BLaER1 (cell line): ENCODE measurements around the gene NDUFAF2.
A peak's percentile ranks its signal among the peaks of the same experiment; 100 is the strongest.

Source experiments
- H3K27ac ChIP-seq: shearing (Covaris generic); formaldehyde crosslinking; 2 replicates; pipeline ENCODE4 v1.8.1; 2022
- H3K27me3 ChIP-seq: shearing (Covaris generic); formaldehyde crosslinking; 2 replicates; pipeline ENCODE4 v1.8.1; 2022
- H3K36me3 ChIP-seq: shearing (Covaris generic); formaldehyde crosslinking; 2 replicates; pipeline ENCODE4 v1.8.1; 2022
- H3K4me1 ChIP-seq: shearing (Covaris generic); formaldehyde crosslinking; 2 replicates; pipeline ENCODE4 v1.8.1; 2022
- H3K4me2 ChIP-seq: shearing (Covaris generic); formaldehyde crosslinking; 2 replicates; pipeline ENCODE4 v1.8.1; 2022
- H3K4me3 ChIP-seq: shearing (Covaris generic); formaldehyde crosslinking; 2 replicates; pipeline ENCODE4 v1.8.1; 2022
- H3K9ac ChIP-seq: shearing (Covaris generic); formaldehyde crosslinking; 2 replicates; pipeline ENCODE4 v1.8.1; 2022
- H3K9me3 ChIP-seq: shearing (Covaris generic); formaldehyde crosslinking; 2 replicates; pipeline ENCODE4 v1.8.1; 2022
- H4K20me1 ChIP-seq: shearing (Covaris generic); formaldehyde crosslinking; 2 replicates; pipeline ENCODE4 v1.8.1; 2022
- Cebpa-rat ChIP-seq: shearing (Covaris generic); IDR thresholded peaks from 2 replicates; pipeline ENCODE4 v1.8.1; 2022

The NDUFAF2 gene

GRCh38 chr5:60944904-60945812 is at the start of gene NDUFAF2, which contains the start of gene ERCC8:
NDUFAF2 (plus strand) TSS chr5:60945205; CDS start chr5:60945256, 51 bp downstream.
ERCC8 (minus strand) TSS chr5:60945070; CDS start chr5:60945008, 62 bp downstream.
- Histone ChIP-seq H3K27ac (peak within 1 kb of the TSS; percentile 70), H3K27me3 (no peaks in the 10 kb centered on the region), H3K4me1 (peaks cover 23% of the 10 kb centered on the region), H3K4me2 (peak within 1 kb of the TSS; percentile 90), H3K9ac (peak within 1 kb of the TSS; percentile 82), H3K36me3 (peaks cover 13% of the 10 kb centered on the region), H3K4me3 (peak within 1 kb of the TSS; percentile 80), H4K20me1 (no peaks in the 10 kb centered on the region), H3K9me3 (peaks cover 16% of the 10 kb centered on the region)
- no peak for TF ChIP-seq Cebpa-rat

DNA sequence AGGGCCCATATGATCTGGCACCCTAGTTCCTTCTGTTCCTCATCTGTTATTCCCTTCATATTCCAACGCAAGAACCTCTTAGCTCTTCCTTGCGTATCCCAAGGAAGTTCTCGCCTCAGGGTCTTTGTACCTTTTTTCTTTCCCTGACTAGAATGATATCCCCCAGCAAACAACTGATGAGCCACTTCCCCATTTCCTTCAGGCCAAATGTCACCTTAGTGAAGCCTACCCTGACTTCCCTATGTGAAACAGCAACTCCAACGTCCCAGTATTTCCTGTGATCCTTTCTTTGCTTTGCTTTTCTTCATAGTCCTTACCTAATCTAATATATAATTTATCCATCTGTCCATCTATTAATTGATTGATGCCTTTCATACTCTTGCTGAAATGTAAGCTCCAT is 48.0 kb upstream of the NDUFAF2 start:
- Histone ChIP-seq H3K27ac (no peak overlapping the region), H3K4me3 (no peak overlapping the region), H3K27me3 (no peaks in the 10 kb centered on the region), H3K36me3 (peaks cover 48% of the 10 kb centered on the region), H3K4me2 (no peak overlapping the region), H3K9me3 (no peaks in the 10 kb centered on the region; the same call in 1 of the 2 replicates), H3K4me1 (no peaks in the 10 kb centered on the region), H3K9ac (no peak overlapping the region), H4K20me1 (no peaks in the 10 kb centered on the region)
- no peak for TF ChIP-seq Cebpa-rat

DNA sequence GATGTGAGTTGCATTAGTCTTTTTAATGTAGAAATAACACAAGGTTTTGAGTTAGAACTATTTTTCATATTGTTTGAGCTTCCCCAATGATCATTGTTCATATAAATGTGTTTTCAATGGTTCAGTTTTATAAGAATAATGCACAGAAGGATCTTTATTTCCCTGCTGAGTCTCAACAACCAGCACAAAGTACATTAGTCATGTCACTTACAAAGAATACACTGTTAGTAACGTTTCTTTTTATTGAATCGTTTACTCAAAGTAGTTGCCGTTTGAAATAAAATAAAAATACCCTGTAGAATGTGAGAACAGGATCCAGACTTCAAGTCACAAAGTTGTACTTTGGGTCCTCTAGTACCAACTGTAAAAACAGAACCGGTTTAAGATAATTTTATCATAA is 41.6 kb upstream of the NDUFAF2 start:
- Histone ChIP-seq H3K4me1 (no peaks in the 10 kb centered on the region), H3K27me3 (no peaks in the 10 kb centered on the region), H3K36me3 (no peaks in the 10 kb centered on the region), H3K4me2 (no peak overlapping the region), H4K20me1 (no peaks in the 10 kb centered on the region), H3K9me3 (no peaks in the 10 kb centered on the region), H3K27ac (no peak overlapping the region), H3K4me3 (no peak overlapping the region), H3K9ac (no peak overlapping the region)
- no peak for TF ChIP-seq Cebpa-rat

DNA sequence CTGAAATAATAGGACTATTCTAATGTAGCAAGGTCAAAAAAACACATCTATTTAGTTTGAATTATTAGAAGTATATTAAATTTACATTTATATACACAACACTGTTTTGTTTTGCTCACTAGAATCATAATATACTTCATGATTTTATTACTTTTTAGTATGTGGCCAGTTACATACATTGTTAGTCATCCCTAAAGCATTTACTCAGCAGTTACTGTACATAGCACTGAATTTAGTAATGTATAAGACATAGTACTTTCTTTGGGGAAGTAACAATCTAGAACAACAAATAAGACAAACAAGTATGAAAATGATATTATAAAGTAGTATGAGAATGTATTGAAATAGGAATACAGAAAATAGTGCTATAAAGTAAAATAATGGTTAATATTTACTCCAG is 28.4 kb upstream of the NDUFAF2 start:
- peaks cover 39% of the 10 kb centered on the region for H3K36me3 ChIP-seq
- H3K4me2 ChIP-seq, result no peak overlapping the region
- no peaks in the 10 kb centered on the region for H4K20me1 ChIP-seq
- H3K4me1 ChIP-seq, result no peaks in the 10 kb centered on the region
- no peak overlapping the region for H3K4me3 ChIP-seq
- no peak overlapping the region for H3K27ac ChIP-seq
- TF ChIP-seq Cebpa-rat, result no peak
- no peaks in the 10 kb centered on the region for H3K27me3 ChIP-seq
- no peak overlapping the region for H3K9ac ChIP-seq
- no peaks in the 10 kb centered on the region for H3K9me3 ChIP-seq

DNA sequence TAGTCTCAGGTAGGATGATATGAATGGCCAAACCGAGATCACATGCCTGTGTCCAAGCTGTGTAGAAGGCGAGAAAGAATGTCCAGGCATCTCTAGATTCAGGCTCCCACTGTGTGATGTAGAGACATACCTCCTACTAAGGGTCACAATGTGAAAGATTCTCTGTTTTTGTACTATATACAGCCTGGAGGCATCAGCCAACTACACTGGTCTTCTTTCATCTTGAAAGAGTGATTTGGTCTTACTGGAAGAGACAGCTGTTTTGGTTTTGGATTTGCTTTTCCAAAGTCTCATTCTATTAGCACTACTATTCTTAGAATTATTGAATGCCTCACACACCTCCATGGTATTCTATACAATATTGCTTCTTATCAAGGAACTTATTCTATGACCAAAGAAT is 26.5 kb upstream of the NDUFAF2 start:
- Histone ChIP-seq H3K4me2 (no peak overlapping the region), H3K9ac (no peak overlapping the region), H4K20me1 (no peaks in the 10 kb centered on the region), H3K4me3 (no peak overlapping the region), H3K4me1 (no peaks in the 10 kb centered on the region), H3K27ac (no peak overlapping the region), H3K36me3 (peaks cover 44% of the 10 kb centered on the region), H3K27me3 (no peaks in the 10 kb centered on the region), H3K9me3 (no peaks in the 10 kb centered on the region)
- no peak for TF ChIP-seq Cebpa-rat

DNA sequence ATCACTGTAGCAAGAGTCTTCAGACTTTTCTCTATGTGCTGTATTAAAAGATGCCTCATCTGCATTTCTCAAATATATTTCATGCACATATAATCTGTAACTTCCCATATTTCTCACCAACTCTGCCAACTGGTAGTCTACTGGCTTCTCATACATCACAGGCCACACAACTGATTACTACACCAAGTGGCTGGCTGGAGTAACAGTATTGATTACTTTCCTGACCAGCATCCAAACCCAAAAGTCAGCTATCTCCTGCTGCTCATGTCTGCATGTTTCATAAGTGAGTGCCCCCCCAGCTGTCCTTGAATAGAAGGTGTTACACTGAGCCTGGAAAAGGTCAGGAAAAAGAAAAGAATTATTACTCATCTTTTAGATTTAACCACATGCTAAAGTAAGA is 17.6 kb upstream of the NDUFAF2 start:
- H3K9me3 ChIP-seq, result no peaks in the 10 kb centered on the region
- H3K27me3 ChIP-seq, result no peaks in the 10 kb centered on the region
- no peak overlapping the region for H3K27ac ChIP-seq
- H4K20me1 ChIP-seq, result peaks cover 25% of the 10 kb centered on the region; the same call in 1 of the 2 replicates
- no peak overlapping the region for H3K9ac ChIP-seq
- no peak overlapping the region for H3K4me2 ChIP-seq
- peaks cover 30% of the 10 kb centered on the region for H3K36me3 ChIP-seq
- H3K4me3 ChIP-seq, result no peak overlapping the region
- TF ChIP-seq Cebpa-rat, result no peak
- H3K4me1 ChIP-seq, result no peaks in the 10 kb centered on the region

DNA sequence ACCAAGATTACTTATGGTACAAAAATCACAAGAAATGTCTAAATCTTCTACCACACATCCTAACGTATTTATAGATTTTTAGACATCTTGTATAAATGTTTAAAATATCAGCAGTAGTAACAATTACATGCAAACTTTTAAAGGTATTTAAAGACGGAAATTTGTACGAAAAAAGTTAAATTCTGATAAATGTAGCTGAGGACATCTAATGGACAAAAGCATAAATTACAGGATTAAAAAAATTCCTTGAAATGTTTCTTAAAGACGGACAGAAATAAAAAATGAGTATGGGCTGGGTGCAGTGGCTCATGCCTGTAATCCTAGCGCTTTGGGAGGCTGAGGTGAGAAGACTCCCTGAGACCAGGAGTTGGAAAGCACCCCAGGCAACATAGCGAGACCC is 16.0 kb upstream of the NDUFAF2 start:
- H4K20me1 ChIP-seq, result peaks cover 31% of the 10 kb centered on the region; the same call in 1 of the 2 replicates
- no peak overlapping the region for H3K4me2 ChIP-seq
- no peak overlapping the region for H3K4me3 ChIP-seq
- H3K36me3 ChIP-seq, result peaks cover 25% of the 10 kb centered on the region
- H3K27me3 ChIP-seq, result no peaks in the 10 kb centered on the region
- TF ChIP-seq Cebpa-rat, result no peak
- H3K27ac ChIP-seq, result no peak overlapping the region
- H3K9ac ChIP-seq, result no peak overlapping the region
- H3K4me1 ChIP-seq, result no peaks in the 10 kb centered on the region
- no peaks in the 10 kb centered on the region for H3K9me3 ChIP-seq

- Histone ChIP-seq H3K9me3 (peaks cover 8% of the 10 kb centered on the region), H3K9ac (no peak overlapping the region), H3K27ac (no peak overlapping the region), H4K20me1 (no peaks in the 10 kb centered on the region), H3K4me3 (peak overlapping the region; percentile 80), H3K36me3 (peaks cover 21% of the 10 kb centered on the region), H3K27me3 (no peaks in the 10 kb centered on the region), H3K4me1 (peaks cover 23% of the 10 kb centered on the region), H3K4me2 (peak overlapping the region; percentile 90)
- TF ChIP-seq Cebpa-rat, result no peak
Measured at GRCh38 chr5:60943624-60944023, 1.4 kb upstream of the NDUFAF2 start.

DNA sequence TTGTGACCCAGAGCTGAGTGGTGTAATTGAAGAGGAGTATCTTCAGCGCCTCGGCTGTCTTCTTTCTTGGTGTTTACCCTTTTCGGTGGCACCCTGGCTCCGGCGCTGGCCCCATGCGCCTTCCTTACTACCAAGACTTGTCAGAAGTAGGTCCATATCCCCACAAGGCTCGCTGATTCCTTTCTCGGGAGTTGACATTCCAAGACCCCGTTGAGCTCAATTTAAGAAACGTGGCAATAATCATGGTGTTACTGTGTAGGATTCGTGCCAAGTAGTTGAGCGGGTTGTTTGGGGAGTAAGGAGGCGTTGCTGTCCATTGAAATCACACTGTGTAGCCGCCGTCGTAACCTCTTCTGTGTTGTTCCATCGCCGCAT is 795 bp downstream of the NDUFAF2 start:
- no peaks in the 10 kb centered on the region for H3K27me3 ChIP-seq
- no peak for TF ChIP-seq Cebpa-rat
- 0 out of 2 replicates have a peak, but pooled peaks cover 2% of the 10 kb centered on the region for H4K20me1 ChIP-seq
- H3K36me3 ChIP-seq, result peaks cover 7% of the 10 kb centered on the region; the same call in 1 of the 2 replicates
- H3K9me3 ChIP-seq, result peaks cover 16% of the 10 kb centered on the region
- H3K4me3 ChIP-seq, result peak overlapping the region; percentile 80
- peak overlapping the region; percentile 82 for H3K9ac ChIP-seq
- H3K27ac ChIP-seq, result peak overlapping the region; percentile 70
- peaks cover 23% of the 10 kb centered on the region for H3K4me1 ChIP-seq
- peak overlapping the region; percentile 87 for H3K4me2 ChIP-seq

DNA sequence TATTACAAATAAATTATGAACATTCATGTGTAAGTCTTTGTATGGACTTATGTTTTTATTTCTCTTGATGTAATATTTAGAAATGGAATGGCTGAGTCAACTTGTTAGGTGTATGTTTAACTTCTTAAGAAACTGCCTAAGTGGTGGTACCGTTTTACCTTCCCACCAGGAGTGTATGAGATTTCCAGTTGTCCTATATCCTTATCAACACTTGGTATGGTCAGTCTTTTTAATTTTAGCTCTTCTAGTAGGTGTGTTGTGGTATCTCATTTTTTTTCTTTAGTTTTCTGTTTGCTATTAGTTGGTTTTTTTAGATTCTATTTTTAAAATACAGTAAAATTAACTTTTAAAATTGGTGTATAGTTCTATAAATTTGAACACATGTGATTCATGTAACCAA is 3.7 kb downstream of the NDUFAF2 start:
- TF ChIP-seq Cebpa-rat, result no peak
- H4K20me1 ChIP-seq, result peaks cover 6% of the 10 kb centered on the region; the same call in 1 of the 2 replicates
- peaks cover 18% of the 10 kb centered on the region for H3K4me1 ChIP-seq
- no peak overlapping the region for H3K4me2 ChIP-seq
- H3K4me3 ChIP-seq, result no peak overlapping the region
- H3K9me3 ChIP-seq, result peaks cover 16% of the 10 kb centered on the region
- peaks cover 5% of the 10 kb centered on the region; the same call in 1 of the 2 replicates for H3K36me3 ChIP-seq
- no peaks in the 10 kb centered on the region for H3K27me3 ChIP-seq
- no peak overlapping the region for H3K27ac ChIP-seq
- no peak overlapping the region for H3K9ac ChIP-seq
